ENCODE data around the gene MTMR4. TPM values are rescaled to one million over a fixed set of nuclear protein-coding genes. Genes with fewer than 3 reads are reported as not detected.
"Not testable (repeated sequence)": the region's sequence is repeated elsewhere in the genome, so short reads cannot be mapped to it uniquely, and the experiment has no call there.

Gene MTMR4
- 10 to 100 TPM; 13.9 TPM for total RNA-seq

DNA sequence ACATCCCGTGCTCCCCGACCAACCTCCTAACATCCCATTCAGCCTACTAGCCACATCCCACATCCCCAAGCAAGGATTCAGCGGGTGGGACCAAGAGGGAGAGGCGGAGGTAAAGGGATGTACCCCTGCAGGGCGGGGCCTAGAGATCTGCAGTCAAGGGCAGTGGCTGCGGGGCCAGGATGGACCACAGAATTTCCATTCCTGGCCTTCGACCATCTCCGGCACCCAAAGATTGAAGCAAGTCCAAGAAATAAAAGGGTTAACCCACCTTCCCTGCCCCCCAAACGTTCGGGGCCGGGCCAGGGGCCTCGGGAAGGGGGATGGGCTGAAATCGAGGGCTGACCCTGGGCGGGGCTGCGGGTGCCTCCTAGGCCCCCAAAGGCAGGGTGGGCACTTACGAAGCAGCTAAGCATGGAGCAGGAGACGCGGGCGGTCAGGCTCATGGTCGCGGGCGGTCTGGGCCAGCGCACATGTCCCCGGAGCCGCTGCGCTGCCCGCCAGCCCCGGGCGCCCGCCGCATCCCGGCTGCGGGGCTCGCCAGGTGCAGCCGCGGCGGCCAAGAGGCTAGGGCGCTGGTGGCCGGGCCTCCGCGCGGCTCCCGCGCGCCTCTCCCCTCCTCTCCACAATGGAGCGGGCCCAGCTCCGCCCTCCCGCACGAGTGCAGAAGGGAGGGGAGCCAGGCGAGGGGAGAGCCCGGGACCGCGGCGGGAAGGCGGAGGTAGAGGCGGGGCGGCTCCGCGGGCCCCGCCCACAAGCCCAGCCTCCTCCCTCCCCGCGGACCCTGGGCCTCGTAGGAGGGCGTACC lies at the start of gene MTMR4:
Gene MTMR4, minus strand, starts transcription at position 674 of the 805 bp plus-strand sequence. Its CDS starts 231 bp downstream, at position 443.
- Histone ChIP-seq H3K4me1 (peaks cover 0 to 49% of the 10 kb centered on the region in 2 donors), H3K36me3 (peaks cover 28% of the 10 kb centered on the region), H3K4me3 (peak within 1 kb of the TSS; percentile 55 to 68), H3K27me3 (no peaks in the 10 kb centered on the region), H3K27ac (peak within 1 kb of the TSS; percentile 78 to 85), H3K9me3 (no peaks in the 10 kb centered on the region)
- no peak for TF ChIP-seq CTCF (IDR thresholded peaks at IDR 0.05)
- DNase-seq (ENCODE audit: low spot score): peak; percentile 77

DNA sequence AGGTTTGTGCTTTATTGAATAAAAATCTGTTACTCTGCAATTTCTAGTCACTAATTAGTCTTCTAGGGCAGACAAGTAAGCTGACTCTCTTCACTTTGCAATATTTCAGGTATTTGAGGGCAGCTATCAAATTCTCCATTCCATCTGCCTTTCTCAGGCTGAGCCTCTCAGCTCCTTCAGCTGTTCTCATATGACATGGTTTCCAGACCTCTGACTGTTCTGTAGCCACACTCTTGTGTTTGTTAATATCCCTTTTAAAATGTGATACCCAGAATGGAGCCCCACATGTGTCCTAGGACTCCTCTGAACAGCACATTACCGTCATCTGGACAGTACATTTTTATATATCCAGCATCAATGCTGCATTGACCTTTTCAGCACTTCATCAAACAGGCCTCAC lies 46.1 kb upstream of the MTMR4 start:
- H3K27ac ChIP-seq: no peak overlapping the region
- no peaks in the 10 kb centered on the region for H3K9me3 ChIP-seq
- H3K27me3 ChIP-seq: no peaks in the 10 kb centered on the region
- no peak for DNase-seq (ENCODE audit: low spot score)
- no peak overlapping the region for H3K4me3 ChIP-seq
- peaks cover 0 to 4% of the 10 kb centered on the region in 2 donors for H3K4me1 ChIP-seq
- TF ChIP-seq CTCF (IDR thresholded peaks at IDR 0.05): no peak
- no peaks in the 10 kb centered on the region for H3K36me3 ChIP-seq

GRCh38 chr17:58557981-58558380 lies 43.5 kb upstream of the MTMR4 start:
- Histone ChIP-seq H3K27me3 (no peaks in the 10 kb centered on the region), H3K4me1 (peaks cover 0 to 4% of the 10 kb centered on the region in 2 donors)
- no peak for DNase-seq (ENCODE audit: low spot score)

DNA sequence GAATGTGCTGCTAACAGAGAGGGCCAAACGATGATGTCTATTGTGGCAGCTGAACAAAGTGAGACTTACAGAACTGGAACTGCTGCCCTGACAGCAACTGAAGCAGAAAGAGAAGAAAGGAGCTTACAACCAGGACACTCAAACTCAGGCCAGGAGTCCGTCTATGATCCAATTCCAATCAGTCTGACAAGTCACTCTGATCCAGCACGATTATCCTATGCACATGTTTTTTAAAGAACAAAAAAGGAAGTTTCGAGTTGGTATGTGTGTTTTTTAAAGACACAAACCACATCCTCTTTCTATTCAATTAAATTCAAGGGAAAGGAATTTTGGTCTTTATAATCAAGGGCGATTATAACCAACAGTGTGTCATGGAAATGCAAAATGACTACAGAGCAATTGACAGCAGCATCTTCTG lies 42.4 kb upstream of the MTMR4 start:
- H3K27me3 ChIP-seq: no peaks in the 10 kb centered on the region
- no peak for DNase-seq (ENCODE audit: low spot score)
- no peak overlapping the region for H3K27ac ChIP-seq
- no peak overlapping the region for H3K4me3 ChIP-seq
- no peaks in the 10 kb centered on the region for H3K9me3 ChIP-seq
- no peak for TF ChIP-seq CTCF (IDR thresholded peaks at IDR 0.05)
- H3K36me3 ChIP-seq: no peaks in the 10 kb centered on the region
- H3K4me1 ChIP-seq: peaks cover 0 to 4% of the 10 kb centered on the region in 2 donors

More at GRCh38 chr17:58557981-58558380, 43.5 kb upstream of the MTMR4 start:
- TF ChIP-seq CTCF (IDR thresholded peaks at IDR 0.05): no peak
- Histone ChIP-seq H3K36me3 (no peaks in the 10 kb centered on the region), H3K9me3 (no peaks in the 10 kb centered on the region), H3K4me3 (no peak overlapping the region), H3K27ac (peak overlapping the region in 1 of 2 donors; percentile 59)

DNA sequence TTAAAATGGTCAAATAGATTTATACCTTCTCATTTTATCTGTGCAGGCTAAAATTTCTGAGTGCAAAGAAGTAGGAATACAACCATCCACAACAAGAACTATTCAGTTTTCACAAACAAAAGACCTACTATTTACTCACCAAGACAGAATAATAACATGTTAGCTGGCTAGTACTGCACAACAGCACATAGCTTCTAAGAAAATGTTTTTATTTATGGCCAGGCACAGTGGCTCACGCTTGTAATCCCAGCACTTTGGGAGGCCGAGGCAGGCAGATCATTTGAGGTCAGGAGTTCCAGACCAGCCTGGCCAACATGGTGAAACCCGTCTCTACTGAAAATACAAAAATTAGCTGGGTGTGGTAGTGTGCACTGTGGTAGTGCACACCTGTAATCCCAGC lies 40.7 kb upstream of the MTMR4 start:
- H3K27ac ChIP-seq; H3K36me3 ChIP-seq; H3K4me1 ChIP-seq; DNase-seq (ENCODE audit: low spot score); H3K4me3 ChIP-seq; H3K27me3 ChIP-seq; H3K9me3 ChIP-seq: not testable (repeated sequence)

DNA sequence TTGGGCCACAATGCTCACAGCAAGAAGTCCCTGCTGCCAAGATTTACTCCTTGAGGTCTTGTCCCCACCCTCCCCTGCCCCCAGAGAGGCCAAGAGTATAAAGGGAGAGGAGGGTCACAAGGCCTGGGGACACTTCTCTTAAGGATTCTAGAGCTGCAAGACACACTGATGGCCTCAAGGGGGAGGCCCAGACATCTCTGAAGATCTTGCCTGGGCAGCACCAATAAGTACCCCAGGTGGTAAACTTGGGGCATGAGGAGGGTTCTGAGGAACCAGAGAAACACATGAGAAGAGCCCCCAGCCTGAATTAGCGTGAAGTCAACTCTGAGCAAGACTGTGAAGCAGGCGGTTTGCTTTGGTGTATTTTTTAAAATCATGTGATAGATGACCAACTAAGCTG lies 26.8 kb upstream of the MTMR4 start:
- TF ChIP-seq CTCF (IDR thresholded peaks at IDR 0.05): peak in 1 of 2 donors; percentile 24
- no peak overlapping the region for H3K4me3 ChIP-seq
- H3K27ac ChIP-seq: no peak overlapping the region
- no peaks in the 10 kb centered on the region for H3K9me3 ChIP-seq
- peaks cover 0 to 25% of the 10 kb centered on the region in 2 donors for H3K4me1 ChIP-seq
- no peak for DNase-seq (ENCODE audit: low spot score)
- no peaks in the 10 kb centered on the region for H3K36me3 ChIP-seq
- no peaks in the 10 kb centered on the region for H3K27me3 ChIP-seq
